SIG-M5 (cell line): ENCODE results near the gene DNAJC7.

Experiments
- DNase-seq: peaks from one replicate; lab custom pipeline; 2025; lab: John Stamatoyannopoulos, UW

DNAJC7 gene, protein sequence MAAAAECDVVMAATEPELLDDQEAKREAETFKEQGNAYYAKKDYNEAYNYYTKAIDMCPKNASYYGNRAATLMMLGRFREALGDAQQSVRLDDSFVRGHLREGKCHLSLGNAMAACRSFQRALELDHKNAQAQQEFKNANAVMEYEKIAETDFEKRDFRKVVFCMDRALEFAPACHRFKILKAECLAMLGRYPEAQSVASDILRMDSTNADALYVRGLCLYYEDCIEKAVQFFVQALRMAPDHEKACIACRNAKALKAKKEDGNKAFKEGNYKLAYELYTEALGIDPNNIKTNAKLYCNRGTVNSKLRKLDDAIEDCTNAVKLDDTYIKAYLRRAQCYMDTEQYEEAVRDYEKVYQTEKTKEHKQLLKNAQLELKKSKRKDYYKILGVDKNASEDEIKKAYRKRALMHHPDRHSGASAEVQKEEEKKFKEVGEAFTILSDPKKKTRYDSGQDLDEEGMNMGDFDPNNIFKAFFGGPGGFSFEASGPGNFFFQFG

DNA sequence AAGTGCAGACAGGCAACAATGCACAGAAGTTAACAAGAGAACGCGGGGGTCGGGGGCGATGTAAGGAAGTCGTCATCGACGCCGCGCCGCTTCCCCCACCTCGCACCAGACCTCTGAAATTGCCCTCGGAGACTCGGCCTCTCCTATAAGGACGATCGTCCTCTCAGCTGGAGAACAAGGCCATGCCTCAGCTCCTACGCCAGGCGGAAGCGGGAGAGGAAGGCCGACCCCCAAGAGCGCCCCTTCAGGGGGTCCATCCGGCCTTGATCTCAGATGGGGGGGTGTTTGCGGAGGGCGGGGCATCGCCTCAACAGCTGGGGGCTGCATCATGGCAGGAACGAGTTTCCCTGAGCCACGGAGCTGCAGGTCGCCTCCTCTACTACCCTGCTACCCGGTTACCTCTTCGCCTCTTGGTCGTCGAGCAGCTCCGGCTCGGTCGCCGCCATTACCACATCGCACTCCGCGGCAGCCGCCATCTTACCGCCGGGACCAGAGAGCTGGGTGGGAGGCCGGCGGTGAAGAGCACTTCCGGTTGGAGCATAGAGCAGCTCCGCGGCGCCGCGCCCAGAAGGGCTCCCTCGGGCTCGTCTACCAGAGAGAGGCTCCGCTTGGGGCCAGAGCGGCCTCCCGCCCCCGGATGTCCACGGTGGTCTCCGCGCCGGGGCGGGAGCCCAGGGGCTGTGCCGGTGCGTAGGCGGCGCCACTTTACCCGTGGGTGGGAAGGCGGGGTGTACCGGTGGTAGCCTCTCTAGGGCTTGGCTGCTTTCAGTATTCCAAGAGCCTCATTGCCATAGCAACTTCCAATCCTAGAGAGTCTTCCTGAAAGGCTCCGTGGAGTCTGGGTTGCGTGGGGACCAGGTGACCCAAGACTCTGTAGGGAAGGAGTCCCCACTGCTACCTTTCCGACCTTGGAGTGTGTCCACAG lies at the start of gene DNAJC7:
TSS of gene DNAJC7 (minus strand) at position 499 of the 925 bp plus-strand sequence. CDS start at position 476, 23 bp downstream.
- peak; percentile 75 for DNase-seq

GRCh38 chr17:42065201-42065600 lies 48.0 kb upstream of the DNAJC7 start:
- DNase-seq, result no peak

GRCh38 chr17:42062681-42063080 lies 45.4 kb upstream of the DNAJC7 start:
- no peak for DNase-seq

DNA sequence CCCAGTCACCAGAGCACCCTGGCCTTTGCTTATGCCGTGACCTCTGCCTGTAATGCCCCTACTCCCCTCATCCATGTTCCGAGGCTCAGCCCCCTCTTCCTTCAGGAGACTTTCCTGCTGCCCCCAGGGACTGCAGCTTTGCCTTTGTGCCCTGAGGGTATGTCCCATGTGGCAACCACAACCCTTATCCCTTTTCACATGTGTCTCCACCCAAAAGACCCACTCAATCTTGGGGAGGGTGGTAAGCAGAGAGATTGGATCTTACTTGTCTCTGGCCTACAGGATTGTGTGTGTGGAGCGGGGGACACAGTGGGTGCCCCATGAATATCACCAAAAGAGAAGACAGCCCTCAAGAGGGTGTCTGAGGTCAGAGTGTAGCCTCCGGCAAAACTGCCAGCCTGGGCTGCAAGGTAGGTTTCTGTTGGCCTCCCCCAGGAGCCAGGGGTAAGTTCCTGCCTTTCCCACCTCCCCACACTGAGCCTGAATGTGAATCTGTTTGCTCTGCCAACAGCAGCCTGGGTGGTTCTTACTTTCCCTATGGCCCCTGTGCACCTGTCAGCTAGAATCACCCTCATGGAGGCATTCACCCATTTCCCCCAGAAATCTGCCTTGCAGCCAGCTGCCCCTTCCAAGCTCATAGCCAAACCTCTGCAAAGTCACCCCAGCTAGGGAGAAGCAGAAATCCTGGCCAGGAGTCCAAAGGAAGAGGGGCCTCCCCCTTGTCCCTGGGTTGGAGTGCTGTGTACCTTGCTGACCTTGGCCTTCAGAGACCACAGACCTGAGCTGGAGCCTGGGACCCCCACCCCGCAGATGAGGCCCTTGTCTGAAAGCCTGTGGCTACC lies 44.6 kb upstream of the DNAJC7 start:
- no peak for DNase-seq

GRCh38 chr17:42060231-42060630 lies 43.0 kb upstream of the DNAJC7 start:
- DNase-seq, result no peak

DNA sequence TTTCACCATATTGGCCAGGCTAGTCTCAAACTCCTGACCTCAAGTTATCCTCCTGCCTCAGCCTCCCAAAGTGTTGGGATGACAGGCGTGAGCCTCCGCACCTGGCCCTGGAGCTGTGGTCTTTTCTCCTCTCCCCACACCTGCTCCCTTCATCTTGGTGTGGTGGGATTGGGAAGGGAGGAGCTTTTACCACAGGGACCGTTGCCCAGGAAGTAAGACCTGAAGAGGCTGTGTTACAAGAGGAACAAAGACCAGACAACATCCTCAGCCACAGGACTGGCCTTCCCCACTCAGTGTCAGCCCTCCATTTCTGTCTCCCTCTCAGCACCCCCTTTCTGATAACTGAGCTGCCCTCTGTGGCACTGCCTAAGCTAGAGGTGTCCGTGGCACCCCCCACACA lies 42.6 kb upstream of the DNAJC7 start:
- no peak for DNase-seq

DNA sequence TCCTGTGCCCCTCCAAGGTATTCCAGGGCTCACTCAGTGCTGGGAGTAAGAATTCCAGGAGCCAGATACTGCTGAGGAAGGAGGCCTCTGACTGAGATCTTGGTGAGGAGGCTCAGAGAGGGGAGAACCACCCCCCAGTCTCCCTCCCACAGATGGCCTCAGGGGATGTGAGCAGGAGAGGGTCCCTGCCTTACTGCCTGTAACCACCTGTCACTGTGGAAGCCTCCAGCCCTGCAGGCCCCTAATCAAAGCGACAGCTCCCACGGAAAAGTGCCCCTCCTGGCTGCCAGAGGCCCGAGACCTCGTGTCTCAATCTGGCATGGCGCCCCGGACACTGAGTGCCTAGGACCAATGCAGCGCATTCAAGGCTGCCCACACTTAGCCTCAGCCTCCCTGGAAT lies 40.8 kb upstream of the DNAJC7 start:
- no peak for DNase-seq

DNA sequence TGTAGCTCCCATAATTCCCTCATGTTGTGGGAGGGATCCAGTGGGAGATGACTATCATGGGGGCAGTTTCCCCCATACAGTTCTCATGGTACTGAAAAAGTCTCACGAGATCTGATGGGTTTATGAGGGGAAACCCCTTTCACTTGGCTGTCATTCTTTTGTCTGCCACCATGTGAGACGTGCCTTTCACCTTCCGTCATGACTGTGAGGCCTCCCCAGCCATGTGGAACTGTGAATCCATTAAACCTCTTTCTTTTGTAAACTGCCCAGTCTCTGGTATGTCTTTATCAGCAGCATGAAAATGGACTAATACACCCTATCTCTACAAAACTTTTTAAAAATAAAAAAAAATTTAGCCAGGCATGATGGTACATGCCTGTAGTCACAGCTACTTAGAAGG lies 39.4 kb upstream of the DNAJC7 start:
- no peak for DNase-seq

GRCh38 chr17:42055496-42055895 lies 38.3 kb upstream of the DNAJC7 start:
- no peak for DNase-seq

DNA sequence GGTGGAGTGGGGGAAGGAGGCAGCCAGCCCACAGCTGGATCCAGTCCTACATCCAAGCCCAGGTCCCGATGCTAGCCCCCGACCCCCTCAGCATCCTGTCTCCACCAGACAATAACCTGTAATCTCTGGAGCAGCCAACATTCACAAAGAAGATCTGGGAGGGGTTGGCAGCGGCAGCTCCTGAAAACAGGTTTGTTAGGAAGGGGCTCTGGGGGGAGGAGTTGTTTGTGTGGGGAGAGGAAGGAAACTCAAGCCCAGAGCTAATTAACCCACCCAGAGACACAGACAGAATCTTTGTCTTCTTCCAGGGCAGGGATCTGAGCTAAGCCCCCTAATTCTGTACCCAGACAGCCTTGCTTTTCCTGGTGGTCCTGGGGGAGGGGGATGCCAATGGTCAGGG lies 37.8 kb upstream of the DNAJC7 start:
- no peak for DNase-seq

DNA sequence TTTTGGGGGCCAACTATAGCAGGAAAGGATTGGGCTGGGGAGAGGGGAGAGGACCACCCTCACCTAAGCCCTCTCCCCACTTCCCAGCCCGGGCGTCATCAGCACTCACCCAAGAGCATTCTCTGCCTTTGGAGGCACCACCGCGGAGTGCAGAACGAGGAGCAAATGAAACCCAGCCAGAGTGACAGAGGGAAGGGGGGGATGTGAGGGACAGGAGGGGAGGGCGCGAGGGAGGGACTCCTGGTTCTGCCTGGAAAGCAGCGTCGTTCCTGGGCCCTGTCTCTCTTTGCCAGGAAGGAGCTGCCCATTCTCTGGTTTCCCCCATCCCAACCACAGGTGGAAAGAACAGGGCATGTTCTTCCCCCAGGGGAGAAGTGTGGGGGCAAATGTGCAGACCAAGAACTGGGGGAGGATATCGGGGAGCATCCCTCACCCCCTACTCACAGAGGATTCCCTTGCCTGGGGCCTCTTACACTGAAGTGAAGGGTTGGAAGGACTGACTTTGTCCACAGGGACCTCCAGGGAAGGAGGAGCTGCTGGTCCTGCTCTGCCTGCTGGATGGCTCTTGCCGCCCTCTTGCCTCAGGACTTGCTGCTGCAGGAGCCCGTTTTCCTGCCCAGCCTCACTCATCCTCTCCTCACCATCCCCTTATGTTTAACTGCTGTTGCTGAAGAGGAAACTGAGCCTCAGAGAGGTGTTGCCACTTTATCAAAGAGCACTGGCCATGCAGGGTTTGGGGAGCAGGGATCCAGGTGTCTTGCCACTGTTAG lies 36.7 kb upstream of the DNAJC7 start:
- no peak for DNase-seq

DNA sequence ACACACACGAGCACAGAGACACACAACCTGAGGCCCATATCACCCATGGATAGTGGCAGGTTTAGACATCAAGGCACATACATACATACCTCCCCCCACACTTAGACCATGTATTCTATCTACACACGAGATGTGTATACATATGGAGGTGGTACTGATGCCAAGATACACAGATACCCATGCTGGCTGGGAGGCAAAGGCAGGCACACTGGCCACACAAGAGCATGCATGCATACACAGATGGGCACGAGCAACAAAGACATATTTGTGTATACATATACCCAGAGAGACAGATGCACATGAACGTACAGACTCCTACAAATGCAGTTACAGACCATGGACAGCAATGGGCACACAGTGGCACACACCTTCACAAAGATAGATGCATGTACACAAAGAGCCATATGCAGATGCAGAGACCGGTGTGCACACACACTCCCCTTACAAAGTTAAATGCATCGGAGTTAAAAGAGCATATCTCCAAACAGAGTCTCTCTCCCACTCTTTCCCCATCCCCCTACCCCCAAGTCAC lies 35.2 kb upstream of the DNAJC7 start:
- no peak for DNase-seq

- DNase-seq, result no peak
Observed at GRCh38 chr17:42051645-42052044, 34.4 kb upstream of the DNAJC7 start.

GRCh38 chr17:42051013-42051400 lies 33.8 kb upstream of the DNAJC7 start:
- DNase-seq, result no peak

DNA sequence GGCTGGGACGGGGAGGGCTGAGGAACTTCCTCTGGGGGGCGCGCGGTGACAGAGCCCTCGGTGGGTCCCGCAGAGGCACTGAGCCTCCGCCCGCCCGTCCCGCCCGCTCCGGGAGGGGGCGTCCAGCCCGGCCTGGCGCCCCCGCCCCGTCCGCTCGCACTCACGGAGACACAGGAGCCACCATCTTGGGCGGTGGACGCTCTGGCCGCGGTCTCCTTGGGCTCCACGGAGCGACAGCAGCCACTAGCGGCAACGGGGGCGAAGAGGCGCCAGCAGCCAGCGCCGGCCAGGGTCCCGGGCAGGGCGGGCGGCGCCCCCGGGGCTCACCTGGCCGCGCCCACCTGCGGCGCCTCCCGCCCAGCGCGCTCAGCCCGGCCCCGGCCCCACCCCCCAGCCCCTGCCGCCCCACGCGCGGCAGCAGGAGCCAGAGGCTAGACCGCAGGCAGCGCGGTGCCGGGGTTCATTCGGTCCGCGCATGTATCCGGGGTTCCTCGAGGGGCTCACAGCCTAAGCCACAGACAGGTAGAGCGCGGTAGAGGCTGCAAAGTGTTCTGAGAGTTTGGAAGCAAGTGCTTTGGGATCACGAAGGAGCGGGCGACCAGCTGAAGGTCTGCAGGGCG lies 33.3 kb upstream of the DNAJC7 start, which contains the start of gene C17orf113:
TSS of gene C17orf113 (minus strand) at position 209 of the 620 bp plus-strand sequence. CDS start 7,225 bp downstream, outside the sequence.
- DNase-seq, result no peak

DNA sequence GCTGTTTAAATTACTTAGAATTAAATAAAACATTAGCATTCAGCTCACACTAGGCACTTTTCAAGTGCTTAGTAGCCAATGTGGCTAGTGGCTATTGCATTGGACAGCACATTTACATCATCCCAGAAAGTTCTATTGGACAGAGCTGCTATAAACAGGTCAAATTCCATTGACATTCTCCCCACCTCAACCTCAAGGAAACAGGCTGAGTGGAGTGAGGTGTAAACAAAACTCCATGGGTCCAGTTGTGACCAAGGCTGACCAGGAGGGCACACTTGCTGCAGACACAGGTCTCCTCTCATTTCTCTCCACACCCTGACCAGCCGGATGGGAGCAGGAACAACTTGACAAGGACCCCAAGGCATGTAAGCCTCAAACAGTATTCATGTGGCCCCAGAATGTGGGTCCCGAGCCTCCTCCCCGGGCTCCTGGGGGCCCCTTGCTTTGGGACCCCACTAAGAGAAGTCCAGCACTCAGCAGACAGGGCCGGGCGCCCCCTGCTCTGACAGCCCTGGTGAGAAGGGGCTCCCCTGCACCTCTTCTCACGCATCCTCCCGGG lies 32.7 kb upstream of the DNAJC7 start:
- DNase-seq, result no peak

DNA sequence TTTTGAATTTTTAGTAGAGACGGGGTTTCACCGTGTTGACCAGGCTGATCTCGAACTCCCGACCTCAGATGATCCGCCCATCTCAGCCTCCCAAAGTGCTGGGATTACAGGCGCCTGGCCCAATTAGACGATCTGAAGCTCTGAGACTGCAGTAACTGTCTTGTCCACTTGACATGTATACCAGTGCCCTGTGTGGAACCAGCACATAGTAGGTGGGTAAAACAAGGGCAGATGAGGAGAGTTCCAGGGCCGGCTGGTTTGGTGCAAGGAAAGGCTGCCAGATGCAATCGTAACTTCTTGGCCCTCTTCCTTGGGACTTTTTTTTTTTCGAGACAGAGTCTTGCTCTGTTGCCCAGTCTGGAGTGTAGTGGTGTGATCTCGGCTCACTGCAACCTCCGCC lies 30.1 kb upstream of the DNAJC7 start:
- no peak for DNase-seq

- no peak for DNase-seq
Observed at GRCh38 chr17:42045719-42046118, 28.5 kb upstream of the DNAJC7 start.

GRCh38 chr17:42042598-42043319 lies 25.5 kb upstream of the DNAJC7 start:
- no peak for DNase-seq
